Measurements from ENCODE around the gene DNASE2. TPM values are rescaled to one million over a fixed set of nuclear protein-coding genes. Genes with fewer than 3 reads are reported as not detected.
"Not testable (repeated sequence)": the region's sequence is repeated elsewhere in the genome, so short reads cannot be mapped to it uniquely, and the experiment has no call there.

Gene DNASE2
- total RNA-seq, 1 experiment from 2014 or later = 38.4 TPM

DNA sequence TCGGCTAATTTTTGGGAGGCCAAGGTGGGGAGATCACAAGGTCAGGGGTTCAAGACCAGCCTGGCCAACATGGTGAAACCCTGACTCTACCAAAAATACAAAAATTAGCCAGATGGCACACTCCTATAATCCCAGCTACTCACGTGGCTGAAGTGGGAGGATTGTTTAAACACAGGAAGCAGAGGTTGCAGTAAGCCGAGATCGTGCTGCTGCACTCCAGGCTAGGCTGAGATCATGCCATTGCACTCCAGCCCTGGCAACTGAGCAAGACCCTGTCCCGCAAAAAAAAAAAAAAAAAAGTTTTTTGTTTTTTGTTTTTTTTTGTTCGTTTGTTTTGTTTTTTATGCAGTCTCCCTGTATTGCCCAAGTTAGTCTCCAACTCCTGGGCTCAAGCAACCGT lies 21.7 kb downstream of the DNASE2 start:
- TF ChIP-seq, protein P1, sequence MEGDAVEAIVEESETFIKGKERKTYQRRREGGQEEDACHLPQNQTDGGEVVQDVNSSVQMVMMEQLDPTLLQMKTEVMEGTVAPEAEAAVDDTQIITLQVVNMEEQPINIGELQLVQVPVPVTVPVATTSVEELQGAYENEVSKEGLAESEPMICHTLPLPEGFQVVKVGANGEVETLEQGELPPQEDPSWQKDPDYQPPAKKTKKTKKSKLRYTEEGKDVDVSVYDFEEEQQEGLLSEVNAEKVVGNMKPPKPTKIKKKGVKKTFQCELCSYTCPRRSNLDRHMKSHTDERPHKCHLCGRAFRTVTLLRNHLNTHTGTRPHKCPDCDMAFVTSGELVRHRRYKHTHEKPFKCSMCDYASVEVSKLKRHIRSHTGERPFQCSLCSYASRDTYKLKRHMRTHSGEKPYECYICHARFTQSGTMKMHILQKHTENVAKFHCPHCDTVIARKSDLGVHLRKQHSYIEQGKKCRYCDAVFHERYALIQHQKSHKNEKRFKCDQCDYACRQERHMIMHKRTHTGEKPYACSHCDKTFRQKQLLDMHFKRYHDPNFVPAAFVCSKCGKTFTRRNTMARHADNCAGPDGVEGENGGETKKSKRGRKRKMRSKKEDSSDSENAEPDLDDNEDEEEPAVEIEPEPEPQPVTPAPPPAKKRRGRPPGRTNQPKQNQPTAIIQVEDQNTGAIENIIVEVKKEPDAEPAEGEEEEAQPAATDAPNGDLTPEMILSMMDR (IDR thresholded peaks at IDR 0.05; ENCODE audit: unreplicated experiment) = no peak
- no peak overlapping the region for H3K27ac Mint-ChIP-seq (ENCODE audit: unreplicated experiment)
- H3K9me3 Mint-ChIP-seq (ENCODE audit: low read depth, unreplicated experiment) = no peaks in the 10 kb centered on the region
- DNase-seq = no peak
- CTCF ChIA-PET = no interaction called here
- H3K27me3 Mint-ChIP-seq (ENCODE audit: unreplicated experiment) = peaks cover 13% of the 10 kb centered on the region
- H3K36me3 Mint-ChIP-seq (ENCODE audit: insufficient read depth, unreplicated experiment) = no peaks in the 10 kb centered on the region
- no peaks in the 10 kb centered on the region for H3K4me1 Mint-ChIP-seq (ENCODE audit: low read depth, unreplicated experiment)
- intact Hi-C loops (cut with micrococcal nuclease; ENCODE audit: unreplicated experiment) = no loop called here
- no peak overlapping the region for H3K4me3 Mint-ChIP-seq (ENCODE audit: low read depth, unreplicated experiment)
- BruUV-seq (replicated peaks) = no TSS peak

- CTCF ChIA-PET = interaction anchor here (0.6 kb wide), 1 partner anchor 409 kb away, joined by 4 read pairs; no protein-coding TSS in a partner anchor
- no peaks in the 10 kb centered on the region for H3K9me3 Mint-ChIP-seq (ENCODE audit: low read depth, unreplicated experiment)
- intact Hi-C loops (cut with micrococcal nuclease; ENCODE audit: unreplicated experiment) = no loop called here
- peaks cover 13% of the 10 kb centered on the region for H3K27me3 Mint-ChIP-seq (ENCODE audit: unreplicated experiment)
- no peaks in the 10 kb centered on the region for H3K36me3 Mint-ChIP-seq (ENCODE audit: insufficient read depth, unreplicated experiment)
- H3K4me3 Mint-ChIP-seq (ENCODE audit: low read depth, unreplicated experiment) = no peak overlapping the region
- BruUV-seq (replicated peaks) = no TSS peak
- DNase-seq = no peak
- H3K4me1 Mint-ChIP-seq (ENCODE audit: low read depth, unreplicated experiment) = no peaks in the 10 kb centered on the region
- no peak overlapping the region for H3K27ac Mint-ChIP-seq (ENCODE audit: unreplicated experiment)
- TF ChIP-seq, protein P1 (IDR thresholded peaks at IDR 0.05; ENCODE audit: unreplicated experiment) = no peak
Measured at GRCh38 chr19:12858041-12858928, 23.0 kb downstream of the DNASE2 start.

GRCh38 chr19:12856653-12857052 lies 24.6 kb downstream of the DNASE2 start:
- TF ChIP-seq, protein P1 (IDR thresholded peaks at IDR 0.05; ENCODE audit: unreplicated experiment) = no peak
- no peaks in the 10 kb centered on the region for H3K9me3 Mint-ChIP-seq (ENCODE audit: low read depth, unreplicated experiment)
- H3K4me3 Mint-ChIP-seq (ENCODE audit: low read depth, unreplicated experiment) = no peak overlapping the region
- CTCF ChIA-PET = no interaction called here
- no peak overlapping the region for H3K27ac Mint-ChIP-seq (ENCODE audit: unreplicated experiment)
- no peaks in the 10 kb centered on the region for H3K36me3 Mint-ChIP-seq (ENCODE audit: insufficient read depth, unreplicated experiment)
- intact Hi-C loops (cut with micrococcal nuclease; ENCODE audit: unreplicated experiment) = no loop called here
- BruUV-seq (replicated peaks) = no TSS peak
- H3K4me1 Mint-ChIP-seq (ENCODE audit: low read depth, unreplicated experiment) = no peaks in the 10 kb centered on the region
- no peak for DNase-seq
- H3K27me3 Mint-ChIP-seq (ENCODE audit: unreplicated experiment) = peaks cover 10% of the 10 kb centered on the region

DNA sequence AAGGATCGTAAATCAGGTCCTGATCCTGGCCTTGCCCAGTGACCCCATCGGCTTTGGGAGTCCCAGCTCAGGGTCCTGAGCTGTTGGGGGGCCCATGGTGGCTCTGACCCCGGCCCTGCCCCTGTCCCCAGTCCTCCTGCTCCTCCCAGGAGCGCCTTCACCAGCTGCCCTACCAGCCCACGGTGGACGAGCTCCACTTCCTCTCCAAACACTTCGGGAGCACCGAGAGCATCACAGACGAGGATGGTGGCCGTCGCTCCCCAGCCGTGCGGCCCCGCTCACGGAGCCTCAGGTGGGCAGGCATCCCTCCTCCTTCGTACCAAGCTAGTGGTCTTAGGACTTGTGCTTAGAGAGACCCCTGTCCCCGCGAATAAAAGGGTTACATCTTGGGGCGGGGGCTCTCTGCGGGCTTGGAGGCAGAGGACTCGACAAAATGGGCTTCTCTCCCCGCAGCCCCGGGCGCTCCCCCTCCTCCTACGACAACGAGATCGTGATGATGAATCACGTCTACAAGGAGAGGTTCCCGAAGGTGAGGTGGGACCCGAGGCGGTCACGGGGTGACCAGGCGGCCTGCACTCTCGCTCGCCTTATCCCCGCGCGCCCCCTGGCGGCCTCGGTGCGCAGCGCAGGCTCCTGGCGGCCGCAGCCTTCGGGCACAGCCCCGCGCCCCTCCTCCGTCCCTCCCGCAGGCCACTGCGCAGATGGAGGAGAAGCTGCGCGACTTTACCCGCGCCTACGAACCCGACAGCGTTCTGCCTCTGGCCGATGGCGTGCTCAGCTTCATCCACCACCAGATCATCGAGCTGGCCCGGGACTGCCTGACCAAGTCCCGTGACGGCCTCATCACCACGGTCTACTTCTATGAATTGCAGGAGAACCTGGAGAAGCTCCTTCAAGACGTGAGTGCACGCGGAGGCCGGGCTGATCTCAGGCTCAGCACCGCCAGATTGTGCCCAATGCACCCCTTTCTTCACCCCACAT lies 33.8 kb downstream of the DNASE2 start:
- Mint-ChIP-seq H3K27ac (ENCODE audit: unreplicated experiment) (no peak overlapping the region), H3K4me3 (ENCODE audit: low read depth, unreplicated experiment) (peak overlapping the region; percentile 60), H3K27me3 (ENCODE audit: unreplicated experiment) (peaks cover 2% of the 10 kb centered on the region), H3K9me3 (ENCODE audit: low read depth, unreplicated experiment) (no peaks in the 10 kb centered on the region), H3K4me1 (ENCODE audit: low read depth, unreplicated experiment) (no peaks in the 10 kb centered on the region), H3K36me3 (ENCODE audit: insufficient read depth, unreplicated experiment) (peaks cover 5% of the 10 kb centered on the region)
- intact Hi-C loops (cut with micrococcal nuclease; ENCODE audit: unreplicated experiment) = loop anchor here (5.0 kb wide), 1 partner anchor 85 kb away; no protein-coding TSS in a partner anchor
- TF ChIP-seq, protein P1 (IDR thresholded peaks at IDR 0.05; ENCODE audit: unreplicated experiment) = peak; percentile 92
- BruUV-seq (replicated peaks) = no TSS peak
- peak; percentile 94 for DNase-seq
- CTCF ChIA-PET = interaction anchor here (0.6 to 1.8 kb wide), 5 partner anchors 14 to 88 kb away, joined by 3 to 11 read pairs (median 4); no protein-coding TSS in a partner anchor

GRCh38 chr19:12846613-12847012 lies 34.6 kb downstream of the DNASE2 start:
- CTCF ChIA-PET = interaction anchor here (1.8 kb wide), 1 partner anchor 87 kb away, joined by 11 read pairs; no protein-coding TSS in a partner anchor
- H3K27ac Mint-ChIP-seq (ENCODE audit: unreplicated experiment); H3K4me1 Mint-ChIP-seq (ENCODE audit: low read depth, unreplicated experiment); H3K4me3 Mint-ChIP-seq (ENCODE audit: low read depth, unreplicated experiment); H3K27me3 Mint-ChIP-seq (ENCODE audit: unreplicated experiment); DNase-seq; H3K9me3 Mint-ChIP-seq (ENCODE audit: low read depth, unreplicated experiment); H3K36me3 Mint-ChIP-seq (ENCODE audit: insufficient read depth, unreplicated experiment); BruUV-seq (replicated peaks): not testable (repeated sequence)
- intact Hi-C loops (cut with micrococcal nuclease; ENCODE audit: unreplicated experiment) = loop anchor here (5.0 kb wide), 1 partner anchor 84 kb away; no protein-coding TSS in a partner anchor
